ENCODE results near the gene CDK4.
A peak's percentile ranks its signal among the peaks of the same experiment; 100 is the strongest.

CDK4 gene

DNA sequence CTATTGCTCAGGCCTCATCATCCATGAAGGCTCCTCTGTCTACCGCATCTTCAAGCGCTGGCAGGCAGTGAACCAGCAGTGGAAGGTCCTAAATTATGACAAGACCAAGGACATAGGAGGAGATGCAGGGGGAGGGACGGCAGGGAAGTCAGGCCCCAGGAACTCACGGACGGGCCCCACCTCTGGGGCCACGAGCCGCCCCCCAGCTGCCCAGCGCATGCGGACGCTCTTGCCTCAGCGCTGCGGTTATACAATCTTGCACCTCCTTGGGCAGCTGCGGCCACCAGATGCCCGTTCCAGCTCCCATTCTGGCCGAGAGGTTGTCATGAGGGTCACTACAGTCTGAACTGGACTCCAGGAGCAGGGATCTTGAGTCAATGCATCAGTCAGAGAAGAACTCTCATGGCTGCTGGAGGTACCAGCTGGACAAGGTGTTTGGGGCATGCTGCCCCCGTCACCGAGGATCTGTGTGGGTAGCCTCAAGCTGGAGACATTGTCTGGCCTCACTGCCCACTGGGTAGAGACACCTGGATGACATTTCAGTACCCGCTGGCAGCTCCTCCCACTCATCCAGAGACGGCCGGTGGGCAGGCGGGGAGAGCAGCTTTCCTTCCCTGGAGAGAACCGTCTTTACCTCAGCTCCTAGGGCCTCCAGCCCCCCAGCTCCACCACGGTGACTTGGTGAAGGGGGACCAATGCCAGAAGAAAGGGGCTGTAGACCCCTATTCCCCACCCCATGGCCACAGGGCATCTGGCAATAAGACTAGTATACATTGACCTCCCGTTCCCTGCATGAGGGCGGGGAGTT, 6.6 kb upstream of the CDK4 start:
- DNase-seq: no peak
- 95% methylated on average over 13 of the region's 25 CpGs for WGBS (ENCODE audit: insufficient coverage)
- H3K27me3 ChIP-seq (replicated peaks in 2 of 5; ENCODE audit: control insufficient read depth in 4 of 5, insufficient read depth in 5 of 5, low read length in 4 of 5): peaks cover 0 to 12% (median 8%) of the 10 kb centered on the region in 5 experiments
- H3K4me3 ChIP-seq (ENCODE audit: control insufficient read depth in 1 of 7, extremely low read depth in 1 of 7, insufficient read depth in 4 of 7, low read depth in 2 of 7, low read length in 6 of 7): no peak overlapping the region
- peaks cover 8 to 24% (median 24%) of the 10 kb centered on the region in 4 experiments for H3K4me1 ChIP-seq (ENCODE audit: control extremely low read depth in 1 of 4, control insufficient read depth in 4 of 4, insufficient read depth in 4 of 4, low read length in 3 of 4)
- H3K36me3 ChIP-seq (ENCODE audit: control insufficient read depth in 4 of 4, insufficient read depth in 4 of 4, low read length in 3 of 4): peaks cover 0 to 16% (median 7%) of the 10 kb centered on the region in 4 experiments
- H3K27ac ChIP-seq (ENCODE audit: insufficient read depth in 1 of 2, low read depth in 1 of 2, low read length in 2 of 2, poor library complexity in 1 of 2, severe bottlenecking in 2 of 2): no peak overlapping the region
- POLR2A ChIA-PET: interaction anchor here (1.3 kb wide), 1 partner anchor 14 kb away, joined by 3 read pairs; the partner anchor contains the start of gene TSPAN31
- H3K9me3 ChIP-seq (ENCODE audit: control extremely low read depth in 1 of 5, control insufficient read depth in 4 of 5, insufficient read depth in 2 of 5, low read depth in 1 of 5, low read length in 4 of 5): no peaks in the 10 kb centered on the region
- CTCF ChIA-PET: interaction anchor here (1.0 to 7.4 kb wide), 13 partner anchors 9 to 146 kb away, joined by 3 to 74 read pairs (median 5); partner anchors contain the start of genes CTDSP2, CYP27B1, EEF1AKMT3 and METTL1

GRCh38 chr12:57757771-57758170, 5.7 kb upstream of the CDK4 start:
- WGBS (ENCODE audit: insufficient coverage): 97% methylated on average over 3 of the region's 4 CpGs
- POLR2A ChIA-PET: no interaction called here
- peaks cover 10 to 34% (median 30%) of the 10 kb centered on the region in 4 experiments for H3K4me1 ChIP-seq (ENCODE audit: control extremely low read depth in 1 of 4, control insufficient read depth in 4 of 4, insufficient read depth in 4 of 4, low read length in 3 of 4)

GRCh38 chr12:57756406-57757341, 4.6 kb upstream of the CDK4 start:
- Histone ChIP-seq H3K9me3 (ENCODE audit: control extremely low read depth in 1 of 5, control insufficient read depth in 4 of 5, insufficient read depth in 2 of 5, low read depth in 1 of 5, low read length in 4 of 5) (no peaks in the 10 kb centered on the region), H3K4me1 (ENCODE audit: control extremely low read depth in 1 of 4, control insufficient read depth in 4 of 4, insufficient read depth in 4 of 4, low read length in 3 of 4) (peaks cover 13 to 39% (median 36%) of the 10 kb centered on the region in 4 experiments), H3K36me3 (ENCODE audit: control insufficient read depth in 4 of 4, insufficient read depth in 4 of 4, low read length in 3 of 4) (peaks cover 0 to 16% (median 7%) of the 10 kb centered on the region in 4 experiments), H3K4me3 (ENCODE audit: control insufficient read depth in 1 of 7, extremely low read depth in 1 of 7, insufficient read depth in 4 of 7, low read depth in 2 of 7, low read length in 6 of 7) (peak overlapping the region in 6 of 7 experiments; percentile 59 to 83 (median 71)), H3K27me3 (replicated peaks in 2 of 5; ENCODE audit: control insufficient read depth in 4 of 5, insufficient read depth in 5 of 5, low read length in 4 of 5) (peaks cover 0 to 5% (median 0%) of the 10 kb centered on the region in 5 experiments), H3K27ac (ENCODE audit: insufficient read depth in 1 of 2, low read depth in 1 of 2, low read length in 2 of 2, poor library complexity in 1 of 2, severe bottlenecking in 2 of 2) (no peak overlapping the region)
- peak; percentile 69 to 81 (median 77) for DNase-seq
- ChIA-PET POLR2A (interaction anchor here (0.9 to 1.0 kb wide), 3 partner anchors 15 to 78 kb away, joined by 3 read pairs; partner anchors contain the start of genes EEF1AKMT3 and METTL1), CTCF (interaction anchor here (0.7 to 3.0 kb wide), 24 partner anchors 9 to 271 kb away, joined by 3 to 43 read pairs (median 4); partner anchors contain the start of genes CYP27B1, TSFM and TSPAN31)
- 32% methylated on average over 16 of the region's 22 CpGs for WGBS (ENCODE audit: insufficient coverage)

More at GRCh38 chr12:57757771-57758170, 5.7 kb upstream of the CDK4 start:
- no peaks in the 10 kb centered on the region for H3K9me3 ChIP-seq (ENCODE audit: control extremely low read depth in 1 of 5, control insufficient read depth in 4 of 5, insufficient read depth in 2 of 5, low read depth in 1 of 5, low read length in 4 of 5)
- CTCF ChIA-PET: interaction anchor here (1.4 to 3.0 kb wide), 4 partner anchors 8 to 27 kb away, joined by 4 to 43 read pairs (median 10); partner anchors contain the start of gene CYP27B1
- no peak for DNase-seq
- H3K27me3 ChIP-seq (replicated peaks in 2 of 5; ENCODE audit: control insufficient read depth in 4 of 5, insufficient read depth in 5 of 5, low read length in 4 of 5): peaks cover 0 to 5% (median 0%) of the 10 kb centered on the region in 5 experiments
- no peak overlapping the region for H3K27ac ChIP-seq (ENCODE audit: insufficient read depth in 1 of 2, low read depth in 1 of 2, low read length in 2 of 2, poor library complexity in 1 of 2, severe bottlenecking in 2 of 2)
- no peak overlapping the region for H3K4me3 ChIP-seq (ENCODE audit: control insufficient read depth in 1 of 7, extremely low read depth in 1 of 7, insufficient read depth in 4 of 7, low read depth in 2 of 7, low read length in 6 of 7)
- peaks cover 0 to 16% (median 7%) of the 10 kb centered on the region in 4 experiments for H3K36me3 ChIP-seq (ENCODE audit: control insufficient read depth in 4 of 4, insufficient read depth in 4 of 4, low read length in 3 of 4)

DNA sequence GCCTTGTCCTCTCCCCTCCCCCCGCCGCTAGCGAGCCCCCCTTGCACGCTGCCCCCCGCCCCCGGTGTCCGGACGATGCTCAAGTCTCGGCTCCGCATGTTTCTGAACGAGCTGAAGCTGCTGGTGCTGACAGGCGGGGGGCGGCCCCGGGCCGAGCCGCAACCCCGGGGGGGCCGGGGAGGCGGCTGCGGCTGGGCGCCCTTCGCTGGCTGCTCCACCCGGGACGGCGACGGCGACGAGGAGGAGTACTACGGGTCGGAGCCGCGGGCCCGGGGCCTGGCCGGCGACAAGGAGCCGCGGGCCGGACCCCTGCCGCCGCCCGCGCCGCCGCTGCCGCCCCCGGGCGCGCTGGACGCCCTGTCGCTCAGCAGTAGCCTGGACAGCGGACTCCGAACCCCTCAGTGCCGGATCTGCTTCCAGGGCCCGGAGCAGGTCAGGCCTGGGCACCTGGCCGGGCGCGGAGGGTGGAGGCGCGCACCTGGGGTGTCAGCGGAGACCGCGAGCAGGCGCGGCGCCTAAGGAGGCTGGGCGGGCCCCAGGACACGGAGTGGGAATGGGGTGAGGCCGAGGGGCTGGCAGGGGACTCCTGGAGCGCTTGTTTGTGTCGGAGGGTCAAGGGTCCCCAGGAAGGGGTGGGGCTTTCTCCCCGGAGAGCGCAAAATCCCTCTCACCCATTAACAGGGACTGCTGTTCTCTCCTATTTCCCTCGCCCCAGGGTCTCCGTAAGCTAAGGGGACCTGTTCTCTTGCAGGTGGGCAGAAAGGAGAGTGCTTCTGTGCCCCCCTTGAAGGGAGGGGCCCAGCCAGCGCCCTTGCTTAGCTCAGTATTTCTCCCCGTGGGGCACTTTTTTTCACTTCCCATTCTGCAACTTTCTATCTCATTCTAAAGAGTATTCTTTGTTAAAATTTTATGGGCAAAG, 3.6 kb upstream of the CDK4 start:
- CTCF ChIA-PET: interaction anchor here (1.0 to 3.0 kb wide), 17 partner anchors 10 to 270 kb away, joined by 3 to 43 read pairs (median 4); partner anchors contain the start of genes CYP27B1, TSFM and TSPAN31
- H3K9me3 ChIP-seq (ENCODE audit: control extremely low read depth in 1 of 5, control insufficient read depth in 4 of 5, insufficient read depth in 2 of 5, low read depth in 1 of 5, low read length in 4 of 5): no peaks in the 10 kb centered on the region
- 0% methylated on average over 57 of the region's 76 CpGs for WGBS (ENCODE audit: insufficient coverage)
- no peak for DNase-seq
- H3K4me1 ChIP-seq (ENCODE audit: control extremely low read depth in 1 of 4, control insufficient read depth in 4 of 4, insufficient read depth in 4 of 4, low read length in 3 of 4): peaks cover 17 to 48% (median 46%) of the 10 kb centered on the region in 4 experiments
- peaks cover 0 to 4% (median 0%) of the 10 kb centered on the region in 5 experiments for H3K27me3 ChIP-seq (replicated peaks in 2 of 5; ENCODE audit: control insufficient read depth in 4 of 5, insufficient read depth in 5 of 5, low read length in 4 of 5)
- peak overlapping the region; percentile 59 to 83 (median 68) for H3K4me3 ChIP-seq (ENCODE audit: control insufficient read depth in 1 of 7, extremely low read depth in 1 of 7, insufficient read depth in 4 of 7, low read depth in 2 of 7, low read length in 6 of 7)
- H3K27ac ChIP-seq (ENCODE audit: insufficient read depth in 1 of 2, low read depth in 1 of 2, low read length in 2 of 2, poor library complexity in 1 of 2, severe bottlenecking in 2 of 2): peak overlapping the region in 1 of 2 experiments; percentile 49
- peaks cover 0 to 16% (median 11%) of the 10 kb centered on the region in 4 experiments for H3K36me3 ChIP-seq (ENCODE audit: control insufficient read depth in 4 of 4, insufficient read depth in 4 of 4, low read length in 3 of 4)
- POLR2A ChIA-PET: interaction anchor here (0.9 to 1.9 kb wide), 2 partner anchors 17 to 79 kb away, joined by 3 to 6 read pairs; partner anchors contain the start of genes EEF1AKMT3 and METTL1

- H3K9me3 ChIP-seq (ENCODE audit: control extremely low read depth in 1 of 5, control insufficient read depth in 4 of 5, insufficient read depth in 2 of 5, low read depth in 1 of 5, low read length in 4 of 5): no peaks in the 10 kb centered on the region
- 0% methylated on average over 6 of the region's 34 CpGs for WGBS (ENCODE audit: insufficient coverage)
- no peak for DNase-seq
- POLR2A ChIA-PET: interaction anchor here (1.9 kb wide), 1 partner anchor 17 kb away, joined by 6 read pairs; the partner anchor contains the start of genes EEF1AKMT3 and METTL1
- H3K4me3 ChIP-seq (ENCODE audit: control insufficient read depth in 1 of 7, extremely low read depth in 1 of 7, insufficient read depth in 4 of 7, low read depth in 2 of 7, low read length in 6 of 7): peak overlapping the region; percentile 43 to 84 (median 68)
- CTCF ChIA-PET: interaction anchor here (3.0 kb wide), 1 partner anchor 11 kb away, joined by 43 read pairs; the partner anchor contains the start of gene CYP27B1
- H3K4me1 ChIP-seq (ENCODE audit: control extremely low read depth in 1 of 4, control insufficient read depth in 4 of 4, insufficient read depth in 4 of 4, low read length in 3 of 4): peaks cover 18 to 53% (median 48%) of the 10 kb centered on the region in 4 experiments
- H3K36me3 ChIP-seq (ENCODE audit: control insufficient read depth in 4 of 4, insufficient read depth in 4 of 4, low read length in 3 of 4): peaks cover 2 to 22% (median 16%) of the 10 kb centered on the region in 4 experiments
- peaks cover 0 to 4% (median 0%) of the 10 kb centered on the region in 5 experiments for H3K27me3 ChIP-seq (replicated peaks in 2 of 5; ENCODE audit: control insufficient read depth in 4 of 5, insufficient read depth in 5 of 5, low read length in 4 of 5)
- H3K27ac ChIP-seq (ENCODE audit: insufficient read depth in 1 of 2, low read depth in 1 of 2, low read length in 2 of 2, poor library complexity in 1 of 2, severe bottlenecking in 2 of 2): no peak overlapping the region
Observed at GRCh38 chr12:57755194-57755453, 3.0 kb upstream of the CDK4 start.
